ENCODE results near the gene ADAT3. TPM values are rescaled to one million over a fixed set of nuclear protein-coding genes. Genes with fewer than 3 reads are reported as not detected.

ADAT3 gene
- 5.0 TPM for polyA plus RNA-seq (2013, experiment 1 of 4)
- 5.0 TPM for polyA plus RNA-seq (2013, experiment 2 of 4)
- 4.2 TPM for polyA plus RNA-seq (2013, experiment 3 of 4)
- polyA plus RNA-seq (2013, experiment 4 of 4), result 4.9 TPM

DNA sequence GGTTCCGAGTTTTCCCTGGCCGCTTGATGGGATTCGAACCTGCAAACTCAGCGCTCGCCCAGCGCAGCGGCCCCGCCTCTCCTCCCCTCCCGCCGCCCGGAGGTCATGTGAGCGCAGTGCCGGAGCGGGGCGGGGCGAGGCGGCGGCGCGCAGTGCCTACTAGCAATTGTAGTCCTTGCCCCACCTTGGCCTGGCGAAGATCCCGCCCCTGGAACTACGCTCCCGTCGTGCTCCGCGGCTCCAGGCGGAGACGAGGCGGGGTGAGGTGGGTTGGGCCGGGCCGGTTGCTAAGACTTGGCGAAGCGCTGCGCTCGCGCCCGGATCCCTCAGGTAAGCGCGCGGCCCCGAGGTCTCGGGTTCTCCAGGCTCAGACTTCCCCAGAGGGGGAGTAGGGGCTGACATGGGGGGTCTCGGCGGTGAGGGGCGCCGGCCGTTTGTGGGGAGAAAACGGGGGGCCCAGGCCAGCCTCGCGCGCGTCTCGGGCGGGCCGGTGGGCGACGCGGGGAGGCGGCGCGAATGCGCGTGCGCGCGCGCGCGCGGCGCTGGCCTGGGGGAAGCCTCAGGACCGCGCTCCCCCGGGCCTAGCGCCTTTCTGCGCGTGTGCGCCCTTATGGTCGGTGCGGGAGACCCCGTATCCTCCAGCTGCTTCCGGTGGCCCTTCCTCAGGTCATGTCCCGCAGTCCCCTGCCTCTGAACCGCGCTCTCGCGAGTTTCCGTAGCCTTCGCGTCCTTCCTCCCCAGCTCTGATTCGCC lies at the start of gene ADAT3, which contains the start of gene SCAMP4:
ADAT3 (plus strand) TSS at position 290 of the 753 bp plus-strand sequence. CDS start 6,649 bp downstream, outside the sequence.
SCAMP4 (plus strand) TSS at position 290 of the 753 bp plus-strand sequence. CDS start 9,621 bp downstream, outside the sequence.
- WGBS, 2 experiments, result 1 to 2% methylated on average over 92 of the region's 92 CpGs

DNA sequence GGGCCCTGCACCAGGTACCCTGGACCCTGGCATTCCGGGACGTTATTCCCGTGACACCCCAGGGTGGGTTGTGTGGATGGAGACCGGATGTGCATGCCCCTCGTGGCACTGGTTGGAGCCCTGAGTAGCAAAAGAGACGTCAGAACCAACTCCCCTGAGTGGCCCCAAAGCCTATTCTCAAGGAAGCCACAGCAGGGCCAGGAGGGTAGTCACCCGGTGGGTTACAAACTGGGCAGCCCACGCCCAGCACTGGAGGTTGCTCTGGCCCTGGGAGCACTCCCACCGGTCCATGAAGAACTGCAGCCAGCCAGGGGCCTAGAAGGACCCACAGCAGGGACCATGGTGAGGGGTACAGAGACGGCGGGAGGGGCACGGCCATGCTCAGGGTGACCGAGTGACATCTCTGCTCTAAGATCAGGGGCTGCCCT lies 49.4 kb upstream of the ADAT3 start:
- H3K4me1 ChIP-seq (ENCODE audit: control insufficient read depth, insufficient read depth, low read length), result peaks cover 62% of the 10 kb centered on the region
- H3K4me3 ChIP-seq (ENCODE audit: insufficient read depth, low read depth, low read length), result no peak overlapping the region

More for the DNA sequence above, at the start of gene ADAT3, which contains the start of gene SCAMP4:
- Histone ChIP-seq H3K27me3 (ENCODE audit: control insufficient read depth, insufficient read depth, low read length, poor library complexity, severe bottlenecking) (no peaks in the 10 kb centered on the region), H3K36me3 (ENCODE audit: control insufficient read depth, insufficient read depth, low read length) (peaks cover 7% of the 10 kb centered on the region), H3K27ac (ENCODE audit: insufficient read depth, low read depth, low read length, poor library complexity, severe bottlenecking) (peak within 1 kb of the TSS; percentile 82), H3K4me1 (ENCODE audit: control insufficient read depth, insufficient read depth, low read length) (peaks cover 6% of the 10 kb centered on the region), H3K4me3 (ENCODE audit: insufficient read depth, low read depth, low read length) (peak within 1 kb of the TSS; percentile 60), H3K9me3 (ENCODE audit: control insufficient read depth, low read length) (no peaks in the 10 kb centered on the region)

DNA sequence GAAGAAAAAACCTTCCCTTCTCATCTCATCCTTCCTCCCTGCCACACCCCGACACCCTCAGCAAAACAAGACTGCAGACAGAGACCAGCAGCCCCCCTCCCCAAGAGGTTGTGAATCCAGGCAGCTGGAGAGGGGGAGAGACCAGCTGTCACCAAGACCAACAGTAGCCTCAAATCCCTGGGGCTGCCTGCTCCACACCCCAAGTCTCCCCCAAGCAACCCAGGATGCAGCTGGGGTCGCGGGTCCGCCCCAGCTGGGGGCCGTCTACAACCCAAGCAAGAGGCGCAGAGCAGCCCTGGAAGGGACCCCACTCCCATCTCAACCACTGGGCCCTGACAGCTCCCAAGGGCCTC lies 48.9 kb upstream of the ADAT3 start:
- H3K9me3 ChIP-seq (ENCODE audit: control insufficient read depth, low read length), result no peaks in the 10 kb centered on the region
- H3K27ac ChIP-seq (ENCODE audit: insufficient read depth, low read depth, low read length, poor library complexity, severe bottlenecking), result no peak overlapping the region
- WGBS, 2 experiments, result 78 to 83% methylated on average over 6 of the region's 6 CpGs
- H3K4me1 ChIP-seq (ENCODE audit: control insufficient read depth, insufficient read depth, low read length), result peaks cover 66% of the 10 kb centered on the region
- H3K27me3 ChIP-seq (ENCODE audit: control insufficient read depth, insufficient read depth, low read length, poor library complexity, severe bottlenecking), result peaks cover 45% of the 10 kb centered on the region
- H3K36me3 ChIP-seq (ENCODE audit: control insufficient read depth, insufficient read depth, low read length), result no peaks in the 10 kb centered on the region
- H3K4me3 ChIP-seq (ENCODE audit: insufficient read depth, low read depth, low read length), result peak overlapping the region; percentile 6

More for the DNA sequence above, 49.4 kb upstream of the ADAT3 start:
- Histone ChIP-seq H3K27me3 (ENCODE audit: control insufficient read depth, insufficient read depth, low read length, poor library complexity, severe bottlenecking) (peaks cover 40% of the 10 kb centered on the region), H3K36me3 (ENCODE audit: control insufficient read depth, insufficient read depth, low read length) (no peaks in the 10 kb centered on the region), H3K27ac (ENCODE audit: insufficient read depth, low read depth, low read length, poor library complexity, severe bottlenecking) (peak overlapping the region; percentile 67), H3K9me3 (ENCODE audit: control insufficient read depth, low read length) (no peaks in the 10 kb centered on the region)
- WGBS, 2 experiments, result 72 to 73% methylated on average over 13 of the region's 13 CpGs

DNA sequence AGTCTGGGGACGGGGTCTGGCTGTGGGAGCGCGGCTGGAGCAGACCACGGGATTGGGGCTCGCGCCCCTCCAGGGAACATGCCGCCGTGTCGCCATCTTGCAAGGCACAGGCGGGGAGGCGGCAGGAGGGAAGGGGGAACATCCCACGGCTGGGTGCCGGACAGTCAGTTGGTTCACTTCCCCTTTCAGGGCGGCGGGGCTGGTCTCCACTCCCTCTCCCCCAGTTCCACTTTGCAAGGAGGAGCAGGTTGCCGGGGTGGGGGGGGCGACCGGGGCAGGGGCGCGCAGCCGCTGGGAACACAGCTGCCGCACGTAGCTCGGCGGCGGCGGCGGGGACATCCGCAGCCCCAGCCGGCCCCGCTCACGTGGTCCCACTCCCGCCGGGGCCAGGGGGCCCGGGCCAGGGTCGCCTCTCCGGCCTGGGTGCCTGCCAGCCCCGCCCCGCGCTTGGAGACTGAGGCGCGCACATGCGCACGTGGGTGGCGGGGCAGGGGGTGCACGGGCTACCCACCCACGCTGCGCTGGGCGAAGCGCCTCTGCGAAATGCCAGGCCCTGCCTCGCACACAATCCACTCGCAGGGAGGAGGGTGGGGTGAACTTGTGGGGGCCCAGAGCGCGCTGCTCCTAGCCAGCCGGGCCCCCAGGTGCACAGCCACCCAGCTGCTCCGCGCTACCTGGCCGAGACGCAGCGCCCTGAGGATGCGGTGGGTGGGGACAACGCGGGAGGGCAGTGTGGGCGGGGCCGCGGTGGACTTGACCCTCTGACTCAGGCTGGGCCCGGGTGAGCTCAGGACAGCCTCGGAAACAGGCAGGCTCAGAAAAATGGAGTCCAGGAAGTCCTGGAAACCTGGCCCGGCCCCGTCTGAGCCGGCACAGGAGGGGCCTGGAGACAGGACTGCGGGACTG lies 48.2 kb upstream of the ADAT3 start:
- peak overlapping the region; percentile 26 for H3K4me3 ChIP-seq (ENCODE audit: insufficient read depth, low read depth, low read length)
- no peak overlapping the region for H3K27ac ChIP-seq (ENCODE audit: insufficient read depth, low read depth, low read length, poor library complexity, severe bottlenecking)
- WGBS, 2 experiments, result 24 to 25% methylated on average over 73 of the region's 73 CpGs
- peaks cover 51% of the 10 kb centered on the region for H3K27me3 ChIP-seq (ENCODE audit: control insufficient read depth, insufficient read depth, low read length, poor library complexity, severe bottlenecking)
- no peaks in the 10 kb centered on the region for H3K9me3 ChIP-seq (ENCODE audit: control insufficient read depth, low read length)
- H3K36me3 ChIP-seq (ENCODE audit: control insufficient read depth, insufficient read depth, low read length), result no peaks in the 10 kb centered on the region
- peaks cover 73% of the 10 kb centered on the region for H3K4me1 ChIP-seq (ENCODE audit: control insufficient read depth, insufficient read depth, low read length)

DNA sequence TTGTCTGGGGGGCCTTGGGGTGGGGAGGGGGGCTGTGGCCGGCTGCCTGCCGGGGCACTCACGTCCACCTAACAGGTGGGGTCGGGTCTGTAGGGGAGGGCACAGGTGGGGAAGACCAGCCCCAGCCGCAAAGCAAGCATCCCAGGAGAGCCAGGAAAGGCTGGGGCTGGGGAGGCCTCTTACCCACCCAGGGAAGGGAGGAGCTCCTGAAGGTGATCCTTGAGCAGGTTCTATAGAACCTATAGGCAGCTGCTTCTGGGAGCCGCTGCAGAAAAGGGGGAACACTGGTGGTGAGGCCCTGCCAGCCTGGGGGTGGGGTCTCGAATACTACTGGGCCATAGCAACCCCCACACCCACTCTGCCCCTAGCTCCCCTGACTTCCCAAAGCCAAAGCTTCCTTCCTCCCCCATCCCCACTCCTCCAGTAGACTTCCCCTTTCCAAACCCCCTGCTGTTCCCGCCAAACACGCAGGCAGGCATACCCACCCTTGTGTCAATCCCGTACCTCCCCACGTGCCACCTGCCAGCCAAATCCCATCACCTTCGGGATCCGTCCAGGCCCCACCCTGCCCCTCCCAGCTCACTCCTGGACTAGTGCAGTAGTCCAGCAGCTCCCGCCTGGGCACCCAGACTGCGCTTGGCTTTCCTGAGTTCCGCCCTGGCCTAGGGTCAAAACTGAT lies 47.4 kb upstream of the ADAT3 start:
- Histone ChIP-seq H3K4me3 (ENCODE audit: insufficient read depth, low read depth, low read length) (no peak overlapping the region), H3K36me3 (ENCODE audit: control insufficient read depth, insufficient read depth, low read length) (no peaks in the 10 kb centered on the region), H3K9me3 (ENCODE audit: control insufficient read depth, low read length) (no peaks in the 10 kb centered on the region), H3K4me1 (ENCODE audit: control insufficient read depth, insufficient read depth, low read length) (peaks cover 74% of the 10 kb centered on the region), H3K27me3 (ENCODE audit: control insufficient read depth, insufficient read depth, low read length, poor library complexity, severe bottlenecking) (peaks cover 60% of the 10 kb centered on the region), H3K27ac (ENCODE audit: insufficient read depth, low read depth, low read length, poor library complexity, severe bottlenecking) (no peak overlapping the region)
- WGBS, 2 experiments, result 60 to 61% methylated on average over 16 of the region's 16 CpGs

DNA sequence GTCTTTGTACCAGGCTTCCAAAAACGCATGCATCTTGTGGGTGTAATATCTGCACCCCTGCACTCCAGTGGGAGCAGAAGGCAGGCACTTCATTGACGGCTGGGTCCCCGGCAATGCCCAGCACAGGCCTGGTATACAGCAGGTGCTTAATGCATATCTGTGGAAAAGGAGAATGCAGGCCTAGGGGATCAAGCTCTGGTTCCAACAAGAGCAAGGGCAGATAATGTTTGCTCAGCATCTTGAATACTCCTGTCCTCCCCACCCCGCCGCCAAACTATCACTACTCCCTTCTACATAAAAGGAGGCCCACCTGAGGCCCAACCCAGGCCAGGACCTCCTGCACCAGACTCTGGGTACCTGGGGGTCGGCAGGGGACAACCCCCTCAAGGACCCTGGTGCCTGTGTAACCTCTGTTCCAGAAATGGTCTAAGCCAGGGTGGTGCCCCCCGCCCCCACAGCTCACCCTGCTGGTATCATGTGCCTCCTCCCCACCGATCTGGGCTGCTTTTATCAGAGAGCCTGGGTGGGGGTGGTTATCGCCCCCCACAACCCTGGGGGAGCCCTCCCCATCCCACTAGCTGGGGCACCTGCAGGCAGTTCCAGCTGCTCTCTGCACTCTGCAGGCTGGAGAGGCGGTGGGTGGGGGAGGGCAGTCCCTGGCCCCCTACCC lies 46.7 kb upstream of the ADAT3 start:
- Histone ChIP-seq H3K4me3 (ENCODE audit: insufficient read depth, low read depth, low read length) (no peak overlapping the region), H3K36me3 (ENCODE audit: control insufficient read depth, insufficient read depth, low read length) (no peaks in the 10 kb centered on the region), H3K27me3 (ENCODE audit: control insufficient read depth, insufficient read depth, low read length, poor library complexity, severe bottlenecking) (peaks cover 62% of the 10 kb centered on the region), H3K27ac (ENCODE audit: insufficient read depth, low read depth, low read length, poor library complexity, severe bottlenecking) (no peak overlapping the region), H3K4me1 (ENCODE audit: control insufficient read depth, insufficient read depth, low read length) (peaks cover 74% of the 10 kb centered on the region), H3K9me3 (ENCODE audit: control insufficient read depth, low read length) (no peaks in the 10 kb centered on the region)
- WGBS, 2 experiments, result 80 to 82% methylated on average over 9 to 10 of the region's 10 CpGs

DNA sequence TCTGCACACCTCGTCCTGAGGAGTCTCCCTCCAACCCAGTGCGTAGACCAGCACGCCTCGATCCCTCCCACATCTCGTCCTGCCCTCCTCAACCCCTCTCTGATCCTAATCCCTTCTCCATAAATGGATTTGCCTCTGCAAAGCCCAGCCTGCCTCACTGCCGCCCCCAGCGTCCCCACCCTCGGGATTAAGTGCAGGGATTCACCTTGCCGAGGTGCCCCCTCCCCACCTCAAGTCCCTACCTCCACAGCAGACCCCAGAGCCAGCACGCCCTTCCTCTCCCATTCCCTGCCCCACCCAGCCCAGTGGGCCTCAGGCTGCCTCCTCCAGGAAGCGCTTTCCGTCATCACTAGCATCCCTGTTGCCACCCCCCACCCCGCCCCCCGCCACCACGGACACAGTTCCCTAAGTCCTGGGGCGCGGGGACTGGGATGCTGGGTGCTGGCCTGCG lies 45.8 kb upstream of the ADAT3 start:
- peaks cover 68% of the 10 kb centered on the region for H3K4me1 ChIP-seq (ENCODE audit: control insufficient read depth, insufficient read depth, low read length)
- H3K9me3 ChIP-seq (ENCODE audit: control insufficient read depth, low read length), result no peaks in the 10 kb centered on the region
- whole genome bisulfite sequencing, 2 experiments, result 9 to 13% methylated on average over 18 of the region's 18 CpGs
- peak overlapping the region; percentile 25 for H3K4me3 ChIP-seq (ENCODE audit: insufficient read depth, low read depth, low read length)
- H3K27me3 ChIP-seq (ENCODE audit: control insufficient read depth, insufficient read depth, low read length, poor library complexity, severe bottlenecking), result peaks cover 62% of the 10 kb centered on the region
- H3K36me3 ChIP-seq (ENCODE audit: control insufficient read depth, insufficient read depth, low read length), result no peaks in the 10 kb centered on the region
- no peak overlapping the region for H3K27ac ChIP-seq (ENCODE audit: insufficient read depth, low read depth, low read length, poor library complexity, severe bottlenecking)

DNA sequence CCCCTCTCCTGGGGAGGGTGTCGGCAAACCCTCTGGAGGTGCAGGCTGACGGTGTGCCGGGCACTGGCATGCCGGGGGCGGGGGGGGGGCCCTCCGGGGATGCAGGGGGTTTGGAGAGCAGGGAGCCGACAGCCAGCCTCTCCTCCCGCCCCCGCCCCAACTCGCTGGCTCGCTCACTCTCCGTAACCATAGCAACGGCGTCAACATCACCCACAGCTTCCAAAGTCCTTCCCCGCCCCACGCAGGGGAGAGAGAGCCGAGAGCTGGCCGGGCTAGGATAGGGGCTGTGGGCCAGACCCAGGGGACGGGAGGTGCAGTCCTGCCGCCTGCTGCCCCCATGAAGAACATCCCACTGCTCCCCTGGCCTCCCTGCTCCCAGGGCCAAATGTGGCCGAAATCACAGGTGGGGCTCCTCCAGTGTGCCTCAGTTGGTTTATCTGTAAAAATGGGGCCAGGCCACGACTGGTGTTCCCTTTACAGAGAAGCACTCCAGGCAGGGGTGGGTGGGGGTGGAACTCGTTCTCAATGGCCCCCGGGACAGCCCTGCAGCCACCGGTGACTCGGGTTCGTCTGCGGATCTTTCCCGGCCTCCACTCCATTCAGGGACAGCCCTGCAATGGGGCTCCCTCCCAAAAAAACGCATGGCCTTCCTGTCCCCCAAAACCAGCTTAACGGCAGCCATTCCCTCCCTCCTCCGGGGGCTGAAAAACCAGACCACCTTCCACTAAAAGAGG lies 45.0 kb upstream of the ADAT3 start:
- Histone ChIP-seq H3K27me3 (ENCODE audit: control insufficient read depth, insufficient read depth, low read length, poor library complexity, severe bottlenecking) (peaks cover 62% of the 10 kb centered on the region), H3K36me3 (ENCODE audit: control insufficient read depth, insufficient read depth, low read length) (no peaks in the 10 kb centered on the region), H3K4me1 (ENCODE audit: control insufficient read depth, insufficient read depth, low read length) (peaks cover 64% of the 10 kb centered on the region), H3K4me3 (ENCODE audit: insufficient read depth, low read depth, low read length) (peak overlapping the region; percentile 25), H3K27ac (ENCODE audit: insufficient read depth, low read depth, low read length, poor library complexity, severe bottlenecking) (no peak overlapping the region), H3K9me3 (ENCODE audit: control insufficient read depth, low read length) (no peaks in the 10 kb centered on the region)
- WGBS, 2 experiments, result 9 to 12% methylated on average over 32 of the region's 32 CpGs

Data from ectodermal cell (in vitro differentiated cells).